Upper lobe of right lung (tissue), 1 donor: Measurements from ENCODE around the gene FRMD3. TPM values are rescaled to one million over a fixed set of nuclear protein-coding genes. Genes with fewer than 3 reads are reported as not detected.

Experiments used
- ATAC-seq: fragments of 200-7000 bp; cut with Tn5 transposase; one replicate; pipeline ENCODE4 v1.9.1; 2020; ENCODE audit warnings: mild to moderate bottlenecking, moderate library complexity
- DNase-seq: peaks from one replicate; pipeline ENCODE4 v3.0.0-alpha.2; 2020
- H3K27ac ChIP-seq: fragments of 200-600 bp; one replicate; pipeline ENCODE4 v1.8.0; 2022
- H3K27me3 ChIP-seq: fragments of 200-600 bp; one replicate; pipeline ENCODE4 v1.8.0; 2022; ENCODE audit warnings: mild to moderate bottlenecking
- H3K36me3 ChIP-seq: fragments of 200-600 bp; one replicate; pipeline ENCODE4 v1.8.0; 2022
- H3K4me1 ChIP-seq: fragments of 200-600 bp; one replicate; pipeline ENCODE4 v1.8.0; 2022
- H3K4me3 ChIP-seq: fragments of 200-600 bp; one replicate; pipeline ENCODE4 v1.8.0; 2022; ENCODE audit warnings: mild to moderate bottlenecking
- H3K9me3 ChIP-seq: fragments of 200-600 bp; one replicate; pipeline ENCODE4 v1.8.0; 2022
- intact Hi-C: fragments of 100-400 bp; cut with DNase I; formaldehyde crosslinking; loops from one replicate; pipeline ENCODE4 v1.11.0; 2022
- total RNA-seq: library from RNA; stranded (reverse); fragmentation: NEBNext Ultra II Directional; extraction: Animal tissue kit (Norgen Biotek cat#: 25700); gene quantifications from one replicate; pipeline ENCODE4 v1.2.1, GENCODE V29; 2021
- TF ChIP-seq, protein P1 (sequence below): fragments of 200-600 bp; IDR thresholded peaks from one replicate; pipeline ENCODE4 v1.8.0; 2022; ENCODE audit warnings: antibody characterized with exemption
- donor health status: DM: no; HTN: yes; CAD: no; lungs with severe emphysema.

FRMD3 gene
- total RNA-seq, 1 donor from 2014 or later: 10.8 TPM

DNA sequence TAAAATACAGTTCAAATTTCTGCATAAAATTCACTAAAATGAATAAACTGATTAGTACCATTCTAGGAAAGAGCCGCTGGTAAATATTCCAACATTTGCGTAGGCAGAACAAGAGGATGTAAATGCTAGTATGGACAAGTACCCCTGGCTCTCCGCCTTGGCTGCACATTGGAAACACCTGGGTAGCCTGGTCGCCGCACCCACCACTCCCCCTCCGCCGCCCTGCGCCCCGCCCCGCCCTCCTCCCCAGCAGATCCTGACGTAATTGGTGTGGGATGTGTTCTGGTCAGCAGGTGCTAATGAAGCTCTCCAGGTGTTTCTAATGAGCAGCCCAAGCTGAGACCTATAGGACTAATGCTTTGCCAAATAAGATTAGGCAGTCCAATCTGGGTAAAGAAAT is 225.7 kb downstream of the FRMD3 start:
- TF ChIP-seq, protein P1, sequence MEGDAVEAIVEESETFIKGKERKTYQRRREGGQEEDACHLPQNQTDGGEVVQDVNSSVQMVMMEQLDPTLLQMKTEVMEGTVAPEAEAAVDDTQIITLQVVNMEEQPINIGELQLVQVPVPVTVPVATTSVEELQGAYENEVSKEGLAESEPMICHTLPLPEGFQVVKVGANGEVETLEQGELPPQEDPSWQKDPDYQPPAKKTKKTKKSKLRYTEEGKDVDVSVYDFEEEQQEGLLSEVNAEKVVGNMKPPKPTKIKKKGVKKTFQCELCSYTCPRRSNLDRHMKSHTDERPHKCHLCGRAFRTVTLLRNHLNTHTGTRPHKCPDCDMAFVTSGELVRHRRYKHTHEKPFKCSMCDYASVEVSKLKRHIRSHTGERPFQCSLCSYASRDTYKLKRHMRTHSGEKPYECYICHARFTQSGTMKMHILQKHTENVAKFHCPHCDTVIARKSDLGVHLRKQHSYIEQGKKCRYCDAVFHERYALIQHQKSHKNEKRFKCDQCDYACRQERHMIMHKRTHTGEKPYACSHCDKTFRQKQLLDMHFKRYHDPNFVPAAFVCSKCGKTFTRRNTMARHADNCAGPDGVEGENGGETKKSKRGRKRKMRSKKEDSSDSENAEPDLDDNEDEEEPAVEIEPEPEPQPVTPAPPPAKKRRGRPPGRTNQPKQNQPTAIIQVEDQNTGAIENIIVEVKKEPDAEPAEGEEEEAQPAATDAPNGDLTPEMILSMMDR: no peak
- ATAC-seq (no peak), DNase-seq (no peak)
- Histone ChIP-seq H3K4me3 (no peak overlapping the region), H3K9me3 (no peaks in the 10 kb centered on the region), H3K36me3 (no peaks in the 10 kb centered on the region), H3K4me1 (no peaks in the 10 kb centered on the region), H3K27ac (no peak overlapping the region), H3K27me3 (no peaks in the 10 kb centered on the region)
- intact Hi-C loops: no loop called here

DNA sequence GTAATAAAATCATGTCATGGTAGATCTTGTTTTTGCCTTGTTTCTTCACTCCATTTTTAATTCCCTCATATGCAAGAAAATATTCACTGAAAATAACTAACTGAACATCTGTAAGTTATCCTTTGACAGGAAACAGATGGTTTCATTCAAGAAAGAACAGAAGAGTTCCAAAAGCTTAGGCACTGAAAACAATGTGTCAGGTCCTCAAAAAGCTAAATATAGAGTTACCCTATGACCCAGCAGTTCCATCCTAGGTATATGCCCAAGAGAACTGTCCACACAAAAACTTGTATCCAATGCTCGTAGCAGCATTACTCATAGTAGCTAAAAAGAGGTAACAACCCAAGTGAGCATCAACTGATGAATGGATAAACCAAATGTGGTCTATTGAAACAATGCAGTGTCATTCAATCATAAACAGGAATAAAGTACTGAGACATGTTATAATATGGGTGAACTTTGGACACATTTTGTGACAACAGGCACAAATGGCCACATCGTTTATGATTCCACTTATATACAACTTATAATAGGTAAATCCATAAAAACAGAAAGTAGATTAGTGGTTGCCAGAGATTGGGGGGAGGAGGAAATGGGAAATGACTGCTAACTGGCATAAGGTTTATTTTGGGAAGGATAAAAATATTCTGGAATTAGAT is 231.0 kb downstream of the FRMD3 start:
- no peak overlapping the region for H3K4me3 ChIP-seq
- DNase-seq: no peak
- intact Hi-C loops: no loop called here
- no peaks in the 10 kb centered on the region for H3K9me3 ChIP-seq
- H3K36me3 ChIP-seq: no peaks in the 10 kb centered on the region
- H3K4me1 ChIP-seq: peaks cover 14% of the 10 kb centered on the region
- H3K27ac ChIP-seq: no peak overlapping the region
- ATAC-seq: no peak
- TF ChIP-seq, protein P1: no peak
- H3K27me3 ChIP-seq: no peaks in the 10 kb centered on the region

DNA sequence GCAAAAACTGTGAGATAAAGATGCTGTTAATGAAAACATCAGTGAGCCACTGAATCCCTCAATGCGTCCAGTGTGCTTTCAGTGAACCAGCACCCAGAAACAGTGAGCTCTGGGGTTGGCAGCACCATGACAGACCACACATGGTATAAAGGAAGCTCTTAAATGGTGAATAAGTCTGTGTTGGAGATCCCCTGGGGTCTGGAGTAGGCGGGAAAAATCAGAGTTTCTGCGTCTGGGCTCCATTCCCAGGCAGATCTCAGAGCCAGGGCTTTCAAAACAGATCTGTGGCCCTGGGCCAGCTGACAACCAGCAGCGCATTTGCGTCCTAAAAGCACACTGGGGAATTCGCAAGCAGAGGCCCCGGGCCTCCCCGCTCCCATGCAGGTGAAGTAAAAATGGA is 233.5 kb downstream of the FRMD3 start:
- Histone ChIP-seq H3K4me1 (peaks cover 14% of the 10 kb centered on the region), H3K9me3 (no peaks in the 10 kb centered on the region), H3K4me3 (no peak overlapping the region), H3K27ac (no peak overlapping the region), H3K36me3 (no peaks in the 10 kb centered on the region), H3K27me3 (no peaks in the 10 kb centered on the region)
- intact Hi-C loops: no loop called here
- TF ChIP-seq, protein P1: no peak
- DNase-seq (peak; percentile 71), ATAC-seq (peak; percentile 59)

GRCh38 chr9:83299571-83299970 is 238.6 kb downstream of the FRMD3 start:
- no peaks in the 10 kb centered on the region for H3K36me3 ChIP-seq
- DNase-seq (no peak), ATAC-seq (peak; percentile 82)
- TF ChIP-seq, protein P1: no peak
- intact Hi-C loops: no loop called here
- peaks cover 8% of the 10 kb centered on the region for H3K4me1 ChIP-seq
- H3K27ac ChIP-seq: no peak overlapping the region
- no peaks in the 10 kb centered on the region for H3K9me3 ChIP-seq
- no peaks in the 10 kb centered on the region for H3K27me3 ChIP-seq
- H3K4me3 ChIP-seq: no peak overlapping the region

DNA sequence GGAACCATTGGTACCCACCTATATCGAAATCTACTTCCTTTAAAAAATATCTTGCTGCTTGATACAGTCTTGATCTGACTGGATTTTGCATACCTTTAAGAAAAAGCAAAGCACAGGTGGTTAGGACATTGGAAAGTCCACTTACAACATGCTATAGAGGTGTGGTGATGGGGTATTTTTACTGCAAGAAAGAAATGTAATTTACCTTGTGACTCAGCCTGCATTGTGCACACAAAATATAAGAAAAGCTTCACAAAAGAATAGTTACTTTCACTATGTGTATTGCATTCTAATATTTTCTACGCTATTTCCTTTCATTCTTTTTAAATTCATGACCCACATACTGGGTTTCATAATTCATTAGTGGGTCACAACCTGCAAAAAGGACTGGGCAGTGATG is 239.1 kb downstream of the FRMD3 start:
- H3K27ac ChIP-seq: no peak overlapping the region
- TF ChIP-seq, protein P1: no peak
- H3K4me3 ChIP-seq: no peak overlapping the region
- DNase-seq (no peak), ATAC-seq (no peak)
- no peaks in the 10 kb centered on the region for H3K36me3 ChIP-seq
- peaks cover 3% of the 10 kb centered on the region for H3K4me1 ChIP-seq
- intact Hi-C loops: no loop called here
- no peaks in the 10 kb centered on the region for H3K27me3 ChIP-seq
- H3K9me3 ChIP-seq: no peaks in the 10 kb centered on the region

DNA sequence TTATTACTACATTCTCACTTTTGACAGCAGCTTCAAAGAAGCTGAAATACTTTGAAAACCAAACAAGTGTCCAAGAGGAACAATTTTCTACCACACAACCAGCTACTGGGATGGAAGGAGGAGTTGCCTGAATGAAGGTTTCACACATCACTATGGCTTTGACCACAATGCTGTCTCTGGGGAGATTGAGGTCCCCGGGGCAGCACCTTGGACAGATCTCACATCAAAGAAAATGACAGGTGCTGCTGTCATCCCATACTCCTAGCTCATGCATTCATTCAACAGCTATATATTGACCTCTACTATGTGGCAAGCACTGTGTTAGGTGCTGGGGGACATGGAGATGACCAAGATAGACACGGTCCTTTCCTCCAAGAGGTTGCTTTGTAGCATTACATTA is 242.1 kb downstream of the FRMD3 start:
- DNase-seq (no peak), ATAC-seq (no peak)
- TF ChIP-seq, protein P1: no peak
- Histone ChIP-seq H3K9me3 (no peaks in the 10 kb centered on the region), H3K27me3 (no peaks in the 10 kb centered on the region), H3K36me3 (no peaks in the 10 kb centered on the region), H3K4me1 (no peaks in the 10 kb centered on the region), H3K4me3 (no peak overlapping the region), H3K27ac (no peak overlapping the region)
- intact Hi-C loops: no loop called here
